ENCODE data around the gene AVPI1.

The AVPI1 gene

GRCh38 chr10:97721871-97722780 is 35.1 kb upstream of the AVPI1 start:
- no peak for TF ChIP-seq CTCF (IDR thresholded peaks at IDR 0.05; ENCODE audit: unreplicated experiment in 3 of 3)
- Mint-ChIP-seq H3K9me3 (no peaks in the 10 kb centered on the region), H3K4me1 (peaks cover 26% of the 10 kb centered on the region), H3K27me3 (ENCODE audit: low read depth) (peaks cover 5% of the 10 kb centered on the region), H3K36me3 (ENCODE audit: low read depth) (peaks cover 28% of the 10 kb centered on the region), H3K27ac (no peak overlapping the region), H3K4me3 (no peak overlapping the region)

GRCh38 chr10:97719602-97720001 is 32.6 kb upstream of the AVPI1 start:
- Mint-ChIP-seq H3K4me1 (peaks cover 44% of the 10 kb centered on the region), H3K4me3 (no peak overlapping the region), H3K27ac (peak overlapping the region in 2 of 3 experiments; percentile 30 to 41), H3K9me3 (no peaks in the 10 kb centered on the region), H3K27me3 (ENCODE audit: low read depth) (peaks cover 10% of the 10 kb centered on the region), H3K36me3 (ENCODE audit: low read depth) (peaks cover 40% of the 10 kb centered on the region)
- TF ChIP-seq CTCF (IDR thresholded peaks at IDR 0.05; ENCODE audit: unreplicated experiment in 3 of 3) = no peak

- Mint-ChIP-seq H3K27ac (peak overlapping the region; percentile 30 to 41 (median 34)), H3K27me3 (ENCODE audit: low read depth) (peaks cover 12% of the 10 kb centered on the region), H3K4me3 (peak overlapping the region in 2 of 3 experiments; percentile 6 to 52), H3K9me3 (no peaks in the 10 kb centered on the region), H3K4me1 (peaks cover 44% of the 10 kb centered on the region), H3K36me3 (ENCODE audit: low read depth) (peaks cover 40% of the 10 kb centered on the region)
- no peak for TF ChIP-seq CTCF (IDR thresholded peaks at IDR 0.05; ENCODE audit: unreplicated experiment in 3 of 3)
Observed at GRCh38 chr10:97718659-97719142, 31.7 kb upstream of the AVPI1 start.

- Mint-ChIP-seq H3K4me1 (peaks cover 44% of the 10 kb centered on the region), H3K36me3 (ENCODE audit: low read depth) (peaks cover 40% of the 10 kb centered on the region), H3K27ac (peak overlapping the region in 2 of 3 experiments; percentile 3 to 5), H3K9me3 (no peaks in the 10 kb centered on the region), H3K4me3 (peak overlapping the region; percentile 33 to 65 (median 56)), H3K27me3 (ENCODE audit: low read depth) (peaks cover 9% of the 10 kb centered on the region)
- no peak for TF ChIP-seq CTCF (IDR thresholded peaks at IDR 0.05; ENCODE audit: unreplicated experiment in 3 of 3)
Observed at GRCh38 chr10:97718178-97718577, 31.1 kb upstream of the AVPI1 start.

GRCh38 chr10:97717627-97718026 is 30.6 kb upstream of the AVPI1 start:
- peaks cover 9% of the 10 kb centered on the region for H3K27me3 Mint-ChIP-seq (ENCODE audit: low read depth)
- no peak for TF ChIP-seq CTCF (IDR thresholded peaks at IDR 0.05; ENCODE audit: unreplicated experiment in 3 of 3)
- H3K4me1 Mint-ChIP-seq = peaks cover 49% of the 10 kb centered on the region
- peaks cover 40% of the 10 kb centered on the region for H3K36me3 Mint-ChIP-seq (ENCODE audit: low read depth)
- H3K27ac Mint-ChIP-seq = peak overlapping the region in 1 of 3 experiments; percentile 5
- peak overlapping the region; percentile 8 to 43 (median 25) for H3K4me3 Mint-ChIP-seq
- H3K9me3 Mint-ChIP-seq = no peaks in the 10 kb centered on the region
